HepG2 (cell line): ENCODE results near the gene PLCB2. TPM values are rescaled to one million over a fixed set of nuclear protein-coding genes. Genes with fewer than 3 reads are reported as not detected.

Source experiments
- ATAC-seq: fragments of 200-7000 bp; cut with Tn5 transposase; 3 replicates; pipeline ENCODE4 v1.9.1; 2020; ENCODE audit warnings: mild to moderate bottlenecking, moderate library complexity
- BruUV-seq: library from RNA; stranded (reverse); fragments of 400-500 nt; replicated peaks from 2 replicates; lab custom pipeline; 2021; lab: Mats Ljungman, UMichigan
- CTCF ChIA-PET: fragments of 300-600 bp; formaldehyde crosslinking; extraction: SDS; loops from one replicate; lab custom pipeline; 2021; ENCODE audit warnings: low total read pairs, inconsistent platforms, low intra/inter-chr PET ratio; lab: Yijun Ruan, JAX
- POLR2A ChIA-PET: fragments of 350-600 bp; sonication (Branson Sonifier 250); formaldehyde crosslinking; loops from one replicate; lab custom pipeline; 2020; ENCODE audit warnings: antibody characterized with exemption, inconsistent platforms; lab: Yijun Ruan, JAX
- DNase-seq: peaks from one replicate; pipeline ENCODE4 v3.0.0-alpha.2; 2015; ENCODE audit warnings: low spot score
- FAIRE-seq: peaks from 3 replicates; lab custom pipeline; 2011; peaks lifted over from hg19 to GRCh38; lab: Jason Lieb, UNC
- H2AFZ ChIP-seq: one replicate; pipeline ENCODE4 v1.6.1; 2011; ENCODE audit warnings: low read length, inconsistent platforms
- H3K27ac ChIP-seq: fragments of 300-600 bp; 3 replicates; pipeline ENCODE4 v1.8.0; 2011; ENCODE audit warnings: mixed run types, mild to moderate bottlenecking, mixed read lengths, low read length, inconsistent platforms; ENCODE audit not compliant: insufficient read depth; ENCODE audit errors: extremely low read length
- H3K27me3 ChIP-seq, 2 experiments: fragments of 200-600 bp in 1 of 2; 2 replicates in 1 of 2; 3 replicates in 1 of 2; pipeline versions ENCODE4 v1.6.0 to v1.8.0; 2011; ENCODE audit warnings: low read length in 2 of 2, mild to moderate bottlenecking in 2 of 2, moderate library complexity in 2 of 2, inconsistent platforms in 1 of 2; ENCODE audit not compliant: insufficient read depth in 2 of 2, control insufficient read depth in 1 of 2
- H3K36me3 ChIP-seq, 2 experiments: fragments of 200-600 bp in 1 of 2; replicated peaks in 1 of 2; 2 replicates in 1 of 2; 3 replicates in 1 of 2; pipeline versions ENCODE4 v1.5.1 to v1.8.0; 2011; ENCODE audit warnings: low read length in 2 of 2, inconsistent platforms in 1 of 2; ENCODE audit not compliant: insufficient read depth in 2 of 2, control insufficient read depth in 1 of 2
- H3K4me1 ChIP-seq: 2 replicates; pipeline ENCODE4 v1.5.1; 2012; ENCODE audit warnings: low read length, inconsistent platforms; ENCODE audit not compliant: insufficient read depth
- H3K4me2 ChIP-seq: 2 replicates; pipeline ENCODE4 v1.6.0; 2011; ENCODE audit warnings: low read depth, low read length, inconsistent platforms
- H3K4me3 ChIP-seq, 3 experiments: fragments of 200-600 bp in 1 of 3; sonication (generic), shearing (Covaris generic) in 1 of 3; replicated peaks in 1 of 3; 2 replicates each; pipeline ENCODE4 v1.5.1; 2011 to 2016; ENCODE audit warnings: low read length in 3 of 3, inconsistent platforms in 2 of 3, low read depth in 2 of 3, mild to moderate bottlenecking in 2 of 3, control low read depth in 1 of 3, mixed read lengths in 1 of 3; ENCODE audit not compliant: insufficient read depth in 1 of 3
- H3K79me2 ChIP-seq: one replicate; pipeline ENCODE4 v1.6.1; 2011; ENCODE audit warnings: low read length, inconsistent platforms; ENCODE audit not compliant: insufficient read depth
- H3K9ac ChIP-seq: 2 replicates; pipeline ENCODE4 v1.6.0; 2011; ENCODE audit warnings: mild to moderate bottlenecking, low read depth, low read length, inconsistent platforms; ENCODE audit not compliant: insufficient read depth
- H3K9me3 ChIP-seq: 2 replicates; pipeline ENCODE4 v1.5.1; 2012; ENCODE audit warnings: mild to moderate bottlenecking, low read length
- H4K20me1 ChIP-seq: 2 replicates; pipeline ENCODE4 v1.6.0; 2011; ENCODE audit warnings: inconsistent platforms, mild to moderate bottlenecking, low read length, moderate library complexity; ENCODE audit not compliant: insufficient read depth
- ARID3A ChIP-seq: IDR thresholded peaks from 2 replicates; pipeline ENCODE4 v1.6.1; 2012; ENCODE audit warnings: low read depth, low read length, improper control_type of control experiment
- ATF1 ChIP-seq: IDR thresholded peaks from 2 replicates; pipeline ENCODE4 v1.6.1; 2016; ENCODE audit warnings: mild to moderate bottlenecking, control low read depth
- ATF7 ChIP-seq, 2 experiments: fragments of 450-650 bp in 1 of 2; sonication (generic) in 1 of 2; formaldehyde crosslinking in 1 of 2; IDR thresholded peaks; 2 replicates each; pipeline versions ENCODE4 v1.4.0 to v1.6.1; 2016 to 2020; ENCODE audit warnings: antibody characterized with exemption in 1 of 2, mild to moderate bottlenecking in 1 of 2, missing genetic modification reagents in 1 of 2
- BCL3 ChIP-seq: sonication (generic); formaldehyde crosslinking; IDR thresholded peaks from 2 replicates; pipeline ENCODE4 v1.5.1; 2020; ENCODE audit warnings: mild to moderate bottlenecking, missing genetic modification reagents, moderate library complexity
- CHD4 ChIP-seq: fragments of 200-600 bp; sonication (generic); IDR thresholded peaks from 2 replicates; pipeline ENCODE4 v1.7.0; 2017; ENCODE audit warnings: mild to moderate bottlenecking, low read length, borderline replicate concordance
- KLF9 ChIP-seq: IDR thresholded peaks from 2 replicates; pipeline ENCODE4 v1.6.1; 2016; ENCODE audit warnings: low read depth
- MEIS2 ChIP-seq: sonication (generic); formaldehyde crosslinking; IDR thresholded peaks from 2 replicates; pipeline ENCODE4 v1.9.0; 2021; ENCODE audit warnings: mild to moderate bottlenecking, missing genetic modification reagents
- SNAPC2 ChIP-seq: sonication (generic); formaldehyde crosslinking; IDR thresholded peaks from 2 replicates; pipeline ENCODE4 v1.8.1; 2022; ENCODE audit warnings: mild to moderate bottlenecking, missing genetic modification reagents
- SNAPC4 ChIP-seq: sonication (generic); formaldehyde crosslinking; IDR thresholded peaks from 2 replicates; pipeline ENCODE4 v1.4.0; 2020; ENCODE audit warnings: mild to moderate bottlenecking, missing genetic modification reagents
- SOX6 ChIP-seq, 2 experiments: fragments of 450-650 bp in 1 of 2; sonication (generic) in 1 of 2; formaldehyde crosslinking in 1 of 2; IDR thresholded peaks; 2 replicates each; pipeline versions ENCODE4 v1.4.0 to v1.6.1; 2017 to 2020; ENCODE audit warnings: antibody characterized with exemption in 1 of 2, mild to moderate bottlenecking in 1 of 2, missing genetic modification reagents in 1 of 2
- THAP11 ChIP-seq: IDR thresholded peaks from 2 replicates; pipeline ENCODE4 v1.6.1; 2016; ENCODE audit warnings: missing biosample characterization, missing genetic modification reagents
- ZFYVE20 ChIP-seq: sonication (generic); formaldehyde crosslinking; IDR thresholded peaks from 2 replicates; pipeline ENCODE4 v1.8.0; 2023; ENCODE audit warnings: low read depth, mild to moderate bottlenecking, moderate library complexity, missing genetic modification reagents, borderline replicate concordance
- ZNF225 ChIP-seq: sonication (generic); formaldehyde crosslinking; IDR thresholded peaks from 2 replicates; pipeline ENCODE4 v1.4.0; 2020; ENCODE audit warnings: mild to moderate bottlenecking, missing genetic modification reagents
- ZNF749 ChIP-seq: sonication (generic); formaldehyde crosslinking; IDR thresholded peaks from 2 replicates; pipeline ENCODE4 v1.8.0; 2022; ENCODE audit warnings: mild to moderate bottlenecking, missing genetic modification reagents, moderate library complexity, borderline replicate concordance
- WGBS: methylation state at CpG from one replicate; pipeline ENCODE4 v1.1.6; 2017; ENCODE audit warnings: low lambda C conversion rate; 5-methylcytosine and 5-hydroxymethylcytosine counted together
- in situ Hi-C: cut with HindIII; loops from 2 replicates; pipeline ENCODE4 v1.10.0; 2017; ENCODE audit warnings: low pct_unique_long_range_greater_than_20kb; ENCODE audit not compliant: extremely low pct_ligation_motif_present
- intact Hi-C: fragments of 100-400 bp; cut with micrococcal nuclease; formaldehyde crosslinking; loops from one replicate; pipeline ENCODE4 v1.10.0; 2022; ENCODE audit not compliant: unreplicated experiment
- polyA plus RNA-seq, 8 experiments: library from polyadenylated mRNA; depleted of rRNA in 3 of 8; stranded (reverse) in 7 of 8; unstranded in 1 of 8; fragments of >200 nt; fragmentation: Illumina TruSeq in 4 of 8; extraction: Trizol in 4 of 8; gene quantifications; 2 replicates each; pipeline versions ENCODE4 v1.2.1 to v1.2.3, GENCODE V29; 2011 to 2016; ENCODE audit warnings: low read depth in 4 of 8, missing spikeins in 1 of 8, mixed read lengths in 1 of 8; ENCODE audit not compliant: insufficient read depth in 1 of 8
- total RNA-seq, 5 experiments: library from RNA; depleted of rRNA; stranded (reverse); fragments of >200 nt; fragmentation: Illumina TruSeq; extraction: Trizol; gene quantifications; 2 replicates each; pipeline ENCODE4 v1.2.3, GENCODE V29; 2016; ENCODE audit warnings: low read depth in 1 of 5

PLCB2 gene
- total and polyA plus RNA-seq, 2 of the 13 experiments (the other 11 are each of a cell fraction or from before 2014, with no cell fraction given) = 0.11 TPM; not detected in 1

- TF ChIP-seq ARID3A (no peak), BCL3 (CRISPR knock-in tag) (no peak), ATF1 (CRISPR knock-in tag) (no peak)
Measured at GRCh38 chr15:40305281-40305680, 2.5 kb downstream of the PLCB2 start (continued).

GRCh38 chr15:40303576-40303975 lies 4.2 kb downstream of the PLCB2 start:
- ChIA-PET CTCF (no interaction called here), POLR2A (no interaction called here)
- in situ Hi-C loops = no loop called here
- BruUV-seq = no TSS peak
- Histone ChIP-seq H3K36me3 (no peaks in the 10 kb centered on the region), H3K4me3 (no peak overlapping the region), H3K9me3 (no peaks in the 10 kb centered on the region), H3K27ac (no peak overlapping the region), H3K79me2 (no peaks in the 10 kb centered on the region), H3K4me2 (no peak overlapping the region), H3K9ac (no peak overlapping the region), H3K4me1 (no peaks in the 10 kb centered on the region), H3K27me3 (peaks cover 7 to 65% of the 10 kb centered on the region in 2 experiments), H2AFZ (no peak overlapping the region), H4K20me1 (no peaks in the 10 kb centered on the region)
- WGBS = 0% methylated on average over 2 of the region's 2 CpGs
- intact Hi-C loops = no loop called here
- DNase-seq = no peak
- no peak for FAIRE-seq
- no peak for ATAC-seq
- TF ChIP-seq SOX6 (IDR thresholded peaks at IDR 0.05) (no peak), SOX6 (CRISPR knock-in tag; IDR thresholded peaks at IDR 0.05) (no peak), SNAPC2 (no peak), MEIS2 (no peak), CHD4 (no peak), ZNF225 (CRISPR knock-in tag) (no peak), THAP11 (CRISPR knock-in tag) (no peak), ATF7 (IDR thresholded peaks at IDR 0.05) (no peak), ATF7 (CRISPR knock-in tag; IDR thresholded peaks at IDR 0.05) (no peak), ZFYVE20 (CRISPR knock-in tag) (no peak), ZNF749 (CRISPR knock-in tag) (no peak), SNAPC4 (CRISPR knock-in tag) (no peak), KLF9 (no peak)
